ENCODE measurements around the gene CTRL.

Gene CTRL

GRCh38 chr16:67924140-67924906 is 7.3 kb downstream of the CTRL start:
- H3K27me3 ChIP-seq, result no peaks in the 10 kb centered on the region
- no peaks in the 10 kb centered on the region for H3K9me3 ChIP-seq (replicated peaks in 1 of 11)
- no peak for TF ChIP-seq Cebpa-rat (IDR thresholded peaks at IDR 0.05)
- H3K36me3 ChIP-seq, result peaks cover 25 to 60% (median 43%) of the 10 kb centered on the region in 11 experiments; a peak in 21 of 22 replicates
- H4K20me1 ChIP-seq, result peaks cover 75 to 100% (median 99%) of the 10 kb centered on the region in 11 experiments
- no peak overlapping the region for H3K4me3 ChIP-seq
- peak overlapping the region in 7 of 11 experiments; percentile 5 to 64 (median 19); a peak in 9 of 22 replicates for H3K9ac ChIP-seq
- H3K4me1 ChIP-seq, result peaks cover 49 to 100% (median 99%) of the 10 kb centered on the region in 10 experiments
- H3K4me2 ChIP-seq, result peak overlapping the region in 10 of 11 experiments; percentile 37 to 93 (median 87); a peak in 20 of 22 replicates
- H3K27ac ChIP-seq, result peak overlapping the region in 6 of 11 experiments; percentile 5 to 61 (median 22); a peak in 7 of 22 replicates

DNA sequence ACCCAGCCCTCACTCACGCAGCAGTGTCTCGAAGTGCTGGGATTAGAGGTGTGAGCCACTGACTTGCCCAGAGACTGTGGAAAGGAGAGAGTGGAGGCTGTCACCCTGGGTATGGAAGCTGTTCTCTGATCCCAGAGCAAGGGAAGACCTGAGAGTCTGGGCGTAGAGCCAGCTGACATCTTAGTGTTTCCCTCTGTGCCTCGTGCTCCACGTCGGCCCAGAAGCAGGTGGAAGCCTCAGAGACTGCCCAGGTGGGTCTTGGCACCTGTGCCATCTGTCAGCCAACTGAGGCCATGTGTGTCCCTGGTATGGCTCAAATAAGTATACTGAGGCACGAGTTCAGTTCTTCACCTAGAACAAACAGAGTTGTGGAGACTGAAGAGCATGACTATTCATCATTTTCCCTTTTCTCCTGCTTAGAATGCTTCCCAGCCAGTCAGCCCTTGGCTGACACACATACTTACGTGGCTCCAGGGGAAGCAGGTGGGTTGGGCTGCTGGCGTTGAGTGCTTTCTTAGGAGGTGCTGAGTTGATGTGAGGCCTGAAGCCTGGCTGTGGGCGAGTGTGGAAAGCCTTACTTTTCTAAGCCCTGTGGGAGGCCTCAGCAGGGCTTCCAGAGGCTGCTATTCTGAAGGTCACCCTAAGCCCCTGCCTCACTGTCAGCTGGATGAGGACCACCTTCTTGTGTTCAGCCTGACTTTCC is 8.1 kb downstream of the CTRL start:
- Histone ChIP-seq H3K4me2 (peak overlapping the region in 6 of 11 experiments; percentile 13 to 92 (median 84); a peak in 6 of 22 replicates), H3K9me3 (replicated peaks in 1 of 11) (no peaks in the 10 kb centered on the region), H3K4me1 (peaks cover 50 to 99% (median 97%) of the 10 kb centered on the region in 10 experiments), H3K36me3 (peaks cover 25 to 60% (median 42%) of the 10 kb centered on the region in 11 experiments; a peak in 21 of 22 replicates), H3K9ac (peak overlapping the region in 3 of 11 experiments; percentile 5 to 64 (median 43); a peak in 4 of 22 replicates), H3K27me3 (no peaks in the 10 kb centered on the region), H3K4me3 (no peak overlapping the region), H3K27ac (peak overlapping the region in 4 of 11 experiments; percentile 5 to 61 (median 40); a peak in 1 of 22 replicates), H4K20me1 (peaks cover 69 to 100% (median 99%) of the 10 kb centered on the region in 11 experiments)
- TF ChIP-seq Cebpa-rat (IDR thresholded peaks at IDR 0.05), result no peak

GRCh38 chr16:67922740-67923139 is 8.9 kb downstream of the CTRL start:
- no peaks in the 10 kb centered on the region for H3K27me3 ChIP-seq
- peaks cover 19 to 59% (median 42%) of the 10 kb centered on the region in 11 experiments; a peak in 21 of 22 replicates for H3K36me3 ChIP-seq
- H3K4me2 ChIP-seq, result peak overlapping the region in 9 of 11 experiments; percentile 14 to 57 (median 30); a peak in 7 of 22 replicates
- H3K9ac ChIP-seq, result peak overlapping the region in 5 of 11 experiments; percentile 14 to 64 (median 33); a peak in 7 of 22 replicates
- H3K4me3 ChIP-seq, result no peak overlapping the region
- H3K4me1 ChIP-seq, result peaks cover 52 to 96% (median 91%) of the 10 kb centered on the region in 10 experiments
- no peak for TF ChIP-seq Cebpa-rat (IDR thresholded peaks at IDR 0.05)
- H3K9me3 ChIP-seq (replicated peaks in 1 of 11), result no peaks in the 10 kb centered on the region
- H4K20me1 ChIP-seq, result peaks cover 70 to 100% (median 99%) of the 10 kb centered on the region in 11 experiments
- peak overlapping the region in 2 of 11 experiments; percentile 17 to 36; a peak in 1 of 22 replicates for H3K27ac ChIP-seq

DNA sequence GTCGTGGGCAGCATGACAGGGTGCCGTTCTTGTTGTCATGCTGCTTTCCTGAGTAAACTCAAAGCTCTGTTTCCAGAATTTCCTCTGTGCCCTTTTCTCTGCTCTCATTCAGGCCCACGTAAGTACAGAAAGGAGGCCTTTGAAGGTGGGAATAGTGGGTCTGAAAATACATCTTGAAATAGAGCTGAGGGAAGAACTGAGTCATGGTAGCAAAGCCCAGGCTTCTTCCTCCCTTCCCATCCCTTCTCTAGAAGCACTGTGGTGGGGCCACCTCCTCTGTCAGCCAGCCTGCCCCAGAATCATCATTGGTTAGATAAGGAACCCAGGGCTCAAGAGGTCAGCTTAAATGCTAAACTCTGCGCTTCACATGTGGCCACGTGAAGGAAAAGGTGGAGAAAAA is 9.4 kb downstream of the CTRL start:
- Histone ChIP-seq H4K20me1 (peaks cover 70 to 100% (median 99%) of the 10 kb centered on the region in 11 experiments), H3K27me3 (no peaks in the 10 kb centered on the region), H3K9ac (peak overlapping the region in 6 of 11 experiments; percentile 14 to 64 (median 32); a peak in 7 of 22 replicates), H3K4me1 (peaks cover 57 to 96% (median 88%) of the 10 kb centered on the region in 10 experiments), H3K27ac (peak overlapping the region in 4 of 11 experiments; percentile 5 to 36 (median 14); a peak in 4 of 22 replicates), H3K4me3 (no peak overlapping the region), H3K9me3 (replicated peaks in 1 of 11) (no peaks in the 10 kb centered on the region), H3K4me2 (peak overlapping the region; percentile 14 to 62 (median 36); a peak in 19 of 22 replicates), H3K36me3 (peaks cover 14 to 59% (median 41%) of the 10 kb centered on the region in 11 experiments; a peak in 21 of 22 replicates)
- no peak for TF ChIP-seq Cebpa-rat (IDR thresholded peaks at IDR 0.05)

- peaks cover 46 to 77% (median 65%) of the 10 kb centered on the region in 10 experiments for H3K4me1 ChIP-seq
- H3K4me3 ChIP-seq, result no peak overlapping the region
- H3K27ac ChIP-seq, result peak overlapping the region in 3 of 11 experiments; percentile 11 to 42 (median 22); a peak in 3 of 22 replicates
- H4K20me1 ChIP-seq, result peaks cover 63 to 100% (median 97%) of the 10 kb centered on the region in 11 experiments
- no peaks in the 10 kb centered on the region for H3K9me3 ChIP-seq (replicated peaks in 1 of 11)
- H3K27me3 ChIP-seq, result no peaks in the 10 kb centered on the region
- H3K9ac ChIP-seq, result peak overlapping the region in 9 of 11 experiments; percentile 2 to 41 (median 35); a peak in 12 of 22 replicates
- H3K36me3 ChIP-seq, result peaks cover 26 to 80% (median 65%) of the 10 kb centered on the region in 11 experiments
- H3K4me2 ChIP-seq, result peak overlapping the region in 2 of 11 experiments; percentile 17 to 48; a peak in 4 of 22 replicates
- no peak for TF ChIP-seq Cebpa-rat (IDR thresholded peaks at IDR 0.05)
Observed at GRCh38 chr16:67919622-67920221, 11.9 kb downstream of the CTRL start.

DNA sequence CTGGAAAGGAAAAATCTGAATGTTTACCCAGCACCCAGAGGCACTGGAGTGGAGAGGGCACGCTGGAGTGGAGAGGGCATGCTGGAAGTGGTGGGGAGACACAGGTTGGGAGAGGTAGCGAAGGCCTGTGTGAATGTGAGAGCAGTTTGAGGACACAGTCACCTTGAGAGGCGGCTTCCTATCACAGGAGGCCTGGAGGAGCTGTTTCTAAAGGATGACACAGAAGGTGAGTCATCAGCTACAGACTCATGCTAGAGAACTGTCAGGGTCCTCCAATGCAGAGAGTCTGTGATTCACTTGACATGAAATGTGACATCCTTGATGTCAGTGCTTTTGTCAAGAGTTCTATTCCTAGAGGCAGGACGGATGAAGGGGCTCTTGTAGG is 13.8 kb downstream of the CTRL start:
- Histone ChIP-seq H3K9ac (peak overlapping the region in 7 of 11 experiments; percentile 6 to 63 (median 47); a peak in 10 of 22 replicates), H3K4me3 (no peak overlapping the region), H3K27ac (peak overlapping the region in 6 of 11 experiments; percentile 16 to 62 (median 40); a peak in 8 of 22 replicates), H3K36me3 (peaks cover 18 to 80% (median 64%) of the 10 kb centered on the region in 11 experiments), H3K4me2 (peak overlapping the region in 5 of 11 experiments; percentile 4 to 47 (median 31); a peak in 7 of 22 replicates), H3K27me3 (no peaks in the 10 kb centered on the region), H4K20me1 (peaks cover 46 to 99% (median 82%) of the 10 kb centered on the region in 11 experiments), H3K4me1 (peaks cover 40 to 58% (median 47%) of the 10 kb centered on the region in 10 experiments), H3K9me3 (replicated peaks in 1 of 11) (no peaks in the 10 kb centered on the region)
- no peak for TF ChIP-seq Cebpa-rat (IDR thresholded peaks at IDR 0.05)

DNA sequence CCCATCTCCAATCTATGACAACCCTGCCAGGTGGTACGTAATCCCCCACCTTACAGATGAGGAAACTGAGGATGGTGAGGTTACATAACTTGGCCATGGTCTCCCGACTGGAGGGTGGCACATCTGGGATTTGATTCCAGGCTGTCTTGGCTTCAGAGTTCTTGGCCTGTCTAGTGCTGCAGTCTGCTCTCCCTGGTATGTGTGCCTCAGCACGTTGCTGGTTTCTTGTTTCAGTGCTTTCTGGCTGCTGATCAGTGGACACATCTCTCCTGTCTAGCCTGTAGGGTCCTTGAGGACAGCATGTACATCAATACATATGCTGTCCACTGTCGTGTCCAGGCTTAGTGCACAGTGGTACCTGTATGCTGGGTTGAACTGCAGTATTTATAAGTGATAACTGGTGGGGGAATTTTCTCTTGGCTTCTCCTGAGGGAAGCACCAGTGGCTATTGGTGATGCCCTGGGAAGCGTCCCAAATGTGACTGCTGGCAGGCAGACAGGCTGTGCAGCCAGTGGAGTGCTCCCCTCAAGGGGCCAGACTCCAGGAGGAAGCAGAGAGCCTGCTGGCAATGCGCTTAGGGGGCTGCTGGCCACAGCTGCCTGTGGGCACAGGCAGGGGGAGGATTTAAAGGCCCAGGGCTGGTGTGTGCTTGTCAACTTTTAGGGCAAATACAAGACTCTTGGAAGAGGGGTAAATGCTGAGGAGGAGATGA is 14.4 kb downstream of the CTRL start:
- Histone ChIP-seq H3K4me3 (no peak overlapping the region), H3K4me2 (peak overlapping the region in 5 of 11 experiments; percentile 4 to 47 (median 31); a peak in 7 of 22 replicates), H3K4me1 (peaks cover 35 to 53% (median 42%) of the 10 kb centered on the region in 10 experiments), H3K27me3 (no peaks in the 10 kb centered on the region), H3K27ac (peak overlapping the region in 6 of 11 experiments; percentile 16 to 62 (median 40); a peak in 8 of 22 replicates), H3K36me3 (peaks cover 18 to 84% (median 62%) of the 10 kb centered on the region in 11 experiments), H4K20me1 (peaks cover 42 to 99% (median 78%) of the 10 kb centered on the region in 11 experiments), H3K9me3 (replicated peaks in 1 of 11) (no peaks in the 10 kb centered on the region), H3K9ac (peak overlapping the region in 7 of 11 experiments; percentile 6 to 63 (median 47); a peak in 11 of 22 replicates)
- no peak for TF ChIP-seq Cebpa-rat (IDR thresholded peaks at IDR 0.05)

Measured in BLaER1 treated with 17β-estradiol and CSF1 and Interleukin-3, amounts not matched to agents 10 nM and 100 nM (cell line).